HL-60 (cell line): ENCODE data around the gene ARL4C.

Experiments
- DNase-seq, 2 experiments: peaks; one replicate each; pipeline ENCODE4 v3.0.0-alpha.2; 2010 to 2020; ENCODE audit warnings: low read depth in 1 of 2, low spot score in 1 of 2
- H3K27ac ChIP-seq: fragments of 250-450 bp; sonication (Bioruptor Pico); replicated peaks from 2 replicates; pipeline ENCODE4 v1.5.1; 2020; ENCODE audit warnings: mild to moderate bottlenecking, moderate library complexity
- H3K27me3 ChIP-seq: fragments of 250-450 bp; sonication (Bioruptor Pico); 2 replicates; pipeline ENCODE4 v1.5.1; 2021; ENCODE audit warnings: mild to moderate bottlenecking, moderate library complexity; ENCODE audit not compliant: insufficient read depth, poor library complexity, severe bottlenecking
- H3K4me3 ChIP-seq: replicated peaks from 2 replicates; pipeline ENCODE4 v1.5.1; 2011; ENCODE audit warnings: mild to moderate bottlenecking, control low read depth, low read length; ENCODE audit not compliant: insufficient read depth
- CTCF ChIP-seq: IDR thresholded peaks from one replicate; pipeline ENCODE4 v1.5.1; 2011; ENCODE audit warnings: low read length, control low read depth, inconsistent platforms; ENCODE audit not compliant: insufficient read depth
- GABPA ChIP-seq: IDR thresholded peaks from 2 replicates; pipeline ENCODE4 v1.6.1; 2012; ENCODE audit warnings: low read depth
- POLR2AphosphoS5 ChIP-seq: IDR thresholded peaks from 2 replicates; pipeline ENCODE4 v1.6.1; 2012; ENCODE audit warnings: low read depth
- REST ChIP-seq: IDR thresholded peaks from 2 replicates; pipeline ENCODE4 v1.6.1; 2012; ENCODE audit warnings: low read depth; ENCODE audit not compliant: insufficient replicate concordance
- SPI1 ChIP-seq: IDR thresholded peaks from 2 replicates; pipeline ENCODE4 v1.6.1; 2012; ENCODE audit warnings: low read depth, mild to moderate bottlenecking, borderline replicate concordance

ARL4C gene

GRCh38 chr2:234453216-234453615 lies 43.7 kb downstream of the ARL4C start:
- TF ChIP-seq POLR2AphosphoS5 (no peak), CTCF (no peak), GABPA (no peak), SPI1 (no peak), REST (no peak)
- Histone ChIP-seq H3K27me3 (no peaks in the 10 kb centered on the region), H3K27ac (no peak overlapping the region), H3K4me3 (no peak overlapping the region)
- DNase-seq, result no peak

DNA sequence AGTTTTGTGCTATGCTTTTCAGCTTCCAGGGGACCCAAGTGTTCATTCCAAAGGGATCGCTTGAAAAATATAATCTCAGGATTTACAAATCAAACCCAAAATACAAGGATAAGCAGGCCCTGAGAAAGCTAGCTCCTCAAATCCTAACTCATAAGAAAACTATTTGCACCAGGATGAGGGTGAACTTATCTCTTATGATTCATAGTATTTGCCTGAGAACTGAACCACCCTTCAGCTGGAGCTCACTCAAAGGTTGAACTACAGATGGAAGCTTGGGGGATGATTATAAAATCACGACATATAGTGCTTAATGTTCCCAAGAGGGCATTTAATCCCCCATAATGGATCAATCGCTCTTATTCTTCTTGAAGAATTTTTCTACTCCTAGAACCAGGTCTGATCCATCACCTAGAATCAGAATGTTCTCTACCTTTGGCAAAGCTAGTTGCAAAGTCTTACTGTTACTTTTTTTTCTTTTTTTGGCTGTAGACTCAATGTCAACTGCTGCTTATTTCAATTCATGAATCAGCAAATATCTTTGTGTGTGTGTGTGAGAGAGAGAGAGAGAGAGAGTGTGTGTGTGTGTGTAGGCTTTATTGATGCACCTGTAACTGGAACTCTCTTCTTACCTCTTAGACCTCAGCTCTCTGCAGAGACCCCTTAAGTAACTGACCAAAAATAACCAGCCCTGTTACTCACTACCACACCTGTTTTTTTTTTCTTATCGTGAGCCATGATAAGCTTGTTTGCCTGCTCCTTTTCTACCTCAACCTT lies 44.8 kb downstream of the ARL4C start:
- no peak for DNase-seq
- no peaks in the 10 kb centered on the region for H3K27me3 ChIP-seq
- no peak overlapping the region for H3K4me3 ChIP-seq
- TF ChIP-seq POLR2AphosphoS5 (no peak), CTCF (no peak), GABPA (no peak), REST (no peak), SPI1 (no peak)
- H3K27ac ChIP-seq, result no peak overlapping the region

DNA sequence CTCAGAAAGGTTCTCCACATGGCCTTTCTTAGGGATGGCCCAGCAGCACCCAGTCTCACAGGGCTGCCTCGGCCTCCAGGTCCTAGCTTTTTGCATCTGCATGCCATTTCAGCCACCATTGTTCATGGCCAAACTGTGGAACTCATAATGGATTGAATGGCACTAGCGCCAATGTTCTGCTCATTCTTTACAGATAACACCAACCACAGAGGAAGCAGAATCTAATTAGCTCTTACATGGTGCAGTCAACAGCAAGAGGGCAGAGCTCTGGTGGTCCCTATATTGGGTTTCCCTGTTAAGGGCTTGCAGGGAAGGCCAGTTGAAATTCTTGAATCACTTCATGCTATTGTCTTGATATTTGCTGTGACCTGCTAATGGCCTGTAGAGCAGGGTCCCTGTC lies 45.6 kb downstream of the ARL4C start:
- no peak overlapping the region for H3K27ac ChIP-seq
- H3K4me3 ChIP-seq, result no peak overlapping the region
- no peak for TF ChIP-seq GABPA
- TF ChIP-seq SPI1, result no peak
- no peak for TF ChIP-seq POLR2AphosphoS5
- TF ChIP-seq REST, result no peak
- no peak for TF ChIP-seq CTCF
- no peaks in the 10 kb centered on the region for H3K27me3 ChIP-seq
- no peak for DNase-seq
